AG04449 (cell line): Measurements from ENCODE around the gene SPRR3.

Experiments used
- CTCF ChIA-PET: fragments of 350-600 bp; formaldehyde crosslinking; extraction: SDS; loops from one replicate; lab custom pipeline; 2021; ENCODE audit warnings: antibody characterized with exemption; lab: Yijun Ruan, JAX
- POLR2A ChIA-PET: fragments of 400-600, 350-600 bp; formaldehyde crosslinking; extraction: SDS; loops from one replicate; lab custom pipeline; 2020; ENCODE audit warnings: antibody characterized with exemption, inconsistent platforms; lab: Yijun Ruan, JAX
- DNase-seq: peaks from one replicate; pipeline ENCODE4 v3.0.0-alpha.2; 2010; ENCODE audit warnings: low read depth, low spot score
- H3K4me3 ChIP-seq: 2 replicates; pipeline ENCODE4 v1.5.1; 2011; ENCODE audit warnings: low read depth, mild to moderate bottlenecking, control low read depth, low read length
- CTCF ChIP-seq: IDR thresholded peaks from one replicate; pipeline ENCODE4 v1.5.1; 2011; ENCODE audit warnings: mild to moderate bottlenecking, moderate library complexity, low read length, control low read depth, inconsistent platforms; ENCODE audit not compliant: insufficient read depth; ENCODE audit errors: missing control alignments

The SPRR3 gene

GRCh38 chr1:152980676-152981075 is 20.9 kb upstream of the SPRR3 start:
- no peak for TF ChIP-seq CTCF
- POLR2A ChIA-PET, result no interaction called here
- no peak overlapping the region for H3K4me3 ChIP-seq
- DNase-seq, result no peak
- CTCF ChIA-PET, result no interaction called here

DNA sequence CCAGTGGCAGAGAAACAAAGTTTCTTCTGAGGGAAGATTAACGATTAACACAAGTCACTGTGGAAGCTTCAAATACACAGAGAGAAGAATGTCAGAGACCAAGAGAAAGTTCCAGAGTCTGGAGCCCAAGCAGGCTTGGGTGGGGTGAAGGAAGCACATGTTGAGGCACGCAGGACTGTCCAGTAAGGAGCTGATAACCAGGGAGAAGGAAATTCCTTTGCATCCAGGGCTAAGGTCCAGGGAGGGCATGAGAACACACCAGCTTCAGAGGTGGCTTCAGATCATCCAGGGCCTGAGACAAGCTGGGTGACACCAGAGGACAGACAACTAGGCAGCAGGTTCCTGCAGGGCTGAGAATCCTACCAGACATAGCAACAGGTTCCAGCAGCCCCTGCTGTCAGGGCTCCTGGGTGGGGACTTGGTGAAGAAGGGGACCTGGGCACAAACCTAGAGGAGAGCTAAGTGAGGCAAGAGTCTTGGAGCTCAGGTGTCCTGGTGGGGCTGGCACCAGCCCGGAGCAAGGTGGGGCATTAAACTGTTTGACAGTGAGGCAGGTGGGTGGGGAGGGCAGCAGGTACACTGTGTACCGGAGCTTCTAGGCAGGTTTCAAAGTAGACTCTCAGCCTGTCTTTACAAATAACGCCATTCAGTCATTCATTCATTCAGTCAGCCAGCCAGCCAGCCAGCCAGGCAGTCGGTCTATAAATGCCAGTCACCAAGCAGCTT is 20.2 kb upstream of the SPRR3 start:
- H3K4me3 ChIP-seq, result no peak overlapping the region
- ChIA-PET POLR2A (no interaction called here), CTCF (no interaction called here)
- TF ChIP-seq CTCF, result no peak
- no peak for DNase-seq

DNA sequence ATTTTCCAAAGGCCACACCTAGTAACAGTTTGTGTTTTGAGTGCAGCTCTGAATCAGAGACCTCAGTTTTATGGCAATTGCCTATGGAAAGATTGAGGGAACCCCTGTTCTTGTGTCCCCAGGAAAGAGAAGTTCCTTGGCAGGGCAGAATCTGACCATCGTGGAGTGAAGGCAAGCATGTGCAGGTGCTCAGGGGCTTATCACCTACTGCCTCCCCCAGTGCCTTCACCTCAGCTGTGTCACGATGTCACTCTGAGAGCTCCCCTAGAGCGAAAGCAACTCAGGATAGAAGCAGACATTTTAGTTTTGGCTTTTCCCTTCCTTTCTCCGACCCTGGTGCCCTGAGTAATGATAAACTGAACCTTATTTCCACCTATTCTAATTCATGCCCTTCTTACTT is 19.5 kb upstream of the SPRR3 start:
- ChIA-PET POLR2A (no interaction called here), CTCF (no interaction called here)
- DNase-seq, result no peak
- TF ChIP-seq CTCF, result no peak
- no peak overlapping the region for H3K4me3 ChIP-seq

GRCh38 chr1:152983234-152983633 is 18.3 kb upstream of the SPRR3 start:
- CTCF ChIA-PET, result no interaction called here
- POLR2A ChIA-PET, result no interaction called here

DNA sequence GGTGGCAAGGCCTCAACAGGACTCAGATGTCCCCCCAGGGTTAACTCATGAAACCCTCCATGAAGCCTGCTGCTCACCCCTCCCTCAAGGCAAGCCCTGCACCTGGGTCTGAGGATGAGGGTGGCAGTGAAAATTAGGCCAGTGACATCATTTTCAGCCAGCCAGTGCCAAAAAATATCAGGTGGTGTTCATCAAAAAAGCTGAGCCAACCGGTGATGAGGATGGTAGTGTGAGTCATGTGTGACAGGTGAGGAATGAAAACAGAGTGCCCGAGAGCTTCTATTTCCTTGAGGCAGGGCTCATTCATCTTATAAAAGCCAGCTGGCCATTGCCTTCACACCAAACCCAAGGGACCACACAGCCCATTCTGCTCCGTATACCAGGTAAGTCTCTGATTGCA is 17.8 kb upstream of the SPRR3 start, which contains the start of gene SPRR1A:
Gene SPRR1A, plus strand, starts transcription at position 339 of the 400 bp plus-strand sequence. CDS start 1,150 bp downstream, outside the sequence.
- no peak within 1 kb of the TSS for H3K4me3 ChIP-seq
- no peak for TF ChIP-seq CTCF
- CTCF ChIA-PET, result no interaction called here
- POLR2A ChIA-PET, result no interaction called here
- DNase-seq, result no peak

More at GRCh38 chr1:152983234-152983633, 18.3 kb upstream of the SPRR3 start:
- no peak overlapping the region for H3K4me3 ChIP-seq
- no peak for TF ChIP-seq CTCF
- no peak for DNase-seq

- POLR2A ChIA-PET, result no interaction called here
- CTCF ChIA-PET, result no interaction called here
Measured at GRCh38 chr1:152986578-152986977, 15.0 kb upstream of the SPRR3 start.

More at GRCh38 chr1:152986578-152986977, 15.0 kb upstream of the SPRR3 start:
- no peak for DNase-seq
- TF ChIP-seq CTCF, result no peak
- H3K4me3 ChIP-seq, result no peak overlapping the region
